Measurements from ENCODE around the gene WT1.
"Not testable (repeated sequence)": the region's sequence is repeated elsewhere in the genome, so short reads cannot be mapped to it uniquely, and the experiment has no call there.

Gene WT1

GRCh38 chr11:32435511-32435941, at the start of gene WT1:
Gene WT1, minus strand, starts transcription at chr11:32435539.
- no peak for DNase-seq

DNA sequence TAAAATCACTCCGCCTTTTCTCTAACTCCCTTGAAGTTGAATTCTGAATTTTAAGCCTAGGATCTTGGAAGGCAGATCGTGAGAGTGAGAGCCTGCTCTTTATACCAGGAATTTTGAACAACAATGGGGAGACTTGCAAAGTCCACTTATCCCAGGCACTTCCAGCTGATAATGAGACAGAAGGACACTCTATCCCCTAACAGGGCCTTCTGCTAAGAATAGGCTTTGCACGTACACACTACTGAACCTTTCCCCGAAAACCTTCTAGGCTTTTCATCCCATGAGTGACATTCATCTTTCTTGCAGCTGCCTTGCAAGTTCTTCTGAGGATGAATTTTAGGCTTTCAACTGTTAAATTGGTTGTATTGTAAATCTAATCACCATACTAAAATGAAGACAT, 44.0 kb upstream of the WT1 start:
- no peak for DNase-seq

GRCh38 chr11:32478277-32478731, 43.0 kb upstream of the WT1 start:
- DNase-seq, result no peak

- DNase-seq, result no peak
Measured at GRCh38 chr11:32473282-32473909, 38.1 kb upstream of the WT1 start.

- no peak for DNase-seq
Measured at GRCh38 chr11:32472226-32472625, 36.9 kb upstream of the WT1 start.

GRCh38 chr11:32471544-32471943, 36.2 kb upstream of the WT1 start:
- not testable (repeated sequence) for DNase-seq

- no peak for DNase-seq
Measured at GRCh38 chr11:32469791-32470190, 34.5 kb upstream of the WT1 start.

- no peak for DNase-seq
Measured at GRCh38 chr11:32466279-32466915, 31.1 kb upstream of the WT1 start.

- DNase-seq, result no peak
Measured at GRCh38 chr11:32464078-32464477, 28.7 kb upstream of the WT1 start.

DNA sequence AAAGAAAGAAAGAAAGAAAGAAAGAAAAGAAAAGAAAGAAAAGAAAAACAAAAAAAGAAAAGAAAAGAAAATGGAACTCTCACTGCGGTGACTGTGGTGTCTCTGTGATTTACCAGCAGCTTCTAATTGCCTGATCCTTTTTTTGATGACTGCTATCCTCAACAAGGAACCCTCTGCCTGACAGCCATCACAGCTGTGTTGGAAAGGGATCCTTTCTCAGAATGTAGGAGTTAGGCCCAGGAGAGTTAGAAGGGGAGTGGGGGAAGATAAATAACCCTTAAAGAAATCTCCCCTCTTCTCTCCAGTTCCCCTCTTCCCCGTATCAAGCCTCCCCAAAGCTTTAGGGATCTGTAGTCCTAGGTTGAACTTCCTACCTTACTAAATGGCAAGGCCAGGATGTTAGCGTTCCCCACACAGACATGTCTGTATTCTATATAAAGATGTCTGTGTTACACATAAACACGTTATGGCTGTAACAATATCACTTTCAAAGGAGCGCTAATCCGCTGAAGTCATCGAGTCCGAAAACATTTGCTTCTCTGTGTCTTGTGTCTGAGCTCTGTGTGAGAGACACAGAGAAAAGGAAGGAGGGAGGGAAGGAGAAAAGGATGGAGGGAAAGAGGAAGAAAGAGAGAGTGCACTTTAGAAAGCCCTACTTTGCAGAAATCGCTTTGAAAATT, 26.8 kb upstream of the WT1 start:
- DNase-seq, result no peak

GRCh38 chr11:32456864-32457263, 21.5 kb upstream of the WT1 start:
- DNase-seq, result no peak

- DNase-seq, result no peak
Measured at GRCh38 chr11:32454993-32455392, 19.7 kb upstream of the WT1 start.

- no peak for DNase-seq
Measured at GRCh38 chr11:32451808-32452207, 16.5 kb upstream of the WT1 start.

- no peak for DNase-seq
Measured at GRCh38 chr11:32450372-32450771, 15.0 kb upstream of the WT1 start.

- no peak for DNase-seq
Measured at GRCh38 chr11:32448232-32448631, 12.9 kb upstream of the WT1 start.

DNA sequence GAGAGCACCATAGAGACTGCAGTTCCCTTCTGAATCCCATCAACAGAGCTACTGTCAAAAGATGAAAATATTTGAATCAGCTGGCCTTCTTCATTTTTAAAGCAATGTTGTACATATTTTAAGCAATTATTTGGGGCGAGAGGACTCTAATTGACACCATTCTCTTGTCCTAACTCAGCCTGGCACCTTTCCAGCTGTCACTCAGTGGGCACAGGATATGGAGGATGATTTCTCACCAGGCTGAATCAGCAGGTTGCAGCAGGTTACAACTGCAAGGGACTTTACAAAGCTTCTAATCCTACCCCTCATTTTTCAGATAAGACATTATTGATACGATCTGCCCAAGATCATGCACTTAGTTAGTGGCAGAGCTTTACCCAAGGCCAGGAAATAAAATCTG, 11.9 kb upstream of the WT1 start:
- no peak for DNase-seq

GRCh38 chr11:32446227-32446626, 10.9 kb upstream of the WT1 start:
- no peak for DNase-seq

DNA sequence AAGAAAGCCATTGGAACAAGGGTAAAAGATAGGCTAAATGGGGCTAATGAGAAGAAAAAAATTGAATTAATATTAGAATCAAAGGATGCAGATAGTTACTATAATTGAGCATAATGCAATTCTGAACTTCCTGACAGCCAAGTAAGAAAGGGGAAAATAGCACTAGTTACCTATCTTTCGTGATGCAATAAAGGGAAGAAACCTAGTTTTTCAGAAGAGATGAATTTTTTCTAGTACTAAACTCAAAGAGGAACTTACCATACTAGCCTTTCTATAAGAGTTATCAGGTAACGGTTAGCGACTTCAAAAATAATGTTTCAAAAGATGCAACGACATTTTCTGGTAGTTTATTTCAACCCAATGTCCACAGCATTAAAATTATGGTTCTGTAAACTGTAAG, 8.8 kb upstream of the WT1 start:
- DNase-seq, result no peak

DNA sequence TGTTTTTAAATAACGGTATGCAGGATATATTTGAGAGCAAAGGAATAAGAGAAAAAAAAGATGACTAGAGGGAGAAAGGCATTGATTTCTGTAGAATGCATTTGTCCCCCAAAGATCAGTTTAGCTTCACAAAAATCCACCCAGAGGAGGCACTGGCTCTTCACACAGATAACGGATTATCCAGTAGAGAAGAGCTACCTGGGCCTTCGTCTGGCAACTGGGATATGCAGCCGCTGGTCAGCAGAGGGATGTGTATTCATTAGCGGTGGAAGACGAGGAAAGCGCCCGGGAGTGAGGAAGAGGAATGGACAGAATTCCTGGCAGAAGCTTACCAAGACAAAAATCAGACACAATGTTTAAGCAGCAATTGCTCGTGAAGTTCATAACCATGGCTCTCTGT, 5.6 kb upstream of the WT1 start:
- DNase-seq, result no peak

GRCh38 chr11:32440312-32440908, 5.1 kb upstream of the WT1 start:
- no peak for DNase-seq

- no peak for DNase-seq
Measured at GRCh38 chr11:32439501-32440210, 4.3 kb upstream of the WT1 start.

DNA sequence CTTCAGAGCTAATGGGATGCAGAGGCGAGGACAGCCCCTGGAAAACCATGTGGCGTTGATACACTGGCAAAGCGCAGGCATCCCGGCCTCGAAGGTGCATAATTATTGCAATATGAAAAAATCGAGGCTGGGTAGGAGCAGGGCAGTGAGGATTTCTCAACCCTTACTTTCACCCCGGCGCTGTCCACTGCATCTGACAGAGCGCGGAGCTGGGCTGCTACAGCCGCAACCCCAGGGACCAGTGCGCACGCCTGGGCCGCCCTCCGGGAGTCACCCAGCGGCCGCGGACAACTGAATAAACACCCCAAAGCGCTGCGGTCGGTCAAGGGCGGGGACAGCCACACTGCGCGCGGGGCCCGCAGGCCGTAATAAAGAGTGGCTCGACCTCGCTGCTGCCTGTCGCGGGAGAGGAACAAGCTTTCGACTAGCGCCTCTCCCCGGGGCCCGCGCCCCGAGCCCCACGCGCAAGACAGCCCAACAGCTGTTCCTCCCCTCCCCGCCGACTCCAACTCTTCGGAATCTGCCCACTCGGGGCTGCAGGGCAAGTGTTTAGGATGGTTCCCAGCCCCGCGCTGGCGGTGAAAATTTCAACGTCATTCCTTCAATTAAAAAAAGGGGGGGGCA, 3.6 kb upstream of the WT1 start:
- DNase-seq, result no peak

GRCh38 chr11:32438346-32438865, 3.1 kb upstream of the WT1 start:
- DNase-seq, result no peak

All from NCI-H2081 treated with DMSO at 0.1 percent for 48 hours (cell line).